HG03095 (cell line): ENCODE data around the gene OR10A6.

Experiments
- ATAC-seq: cut with Tn5 transposase; IDR thresholded peaks from one replicate; pipeline ENCODE4 v1.9.1; 2021; ENCODE audit warnings: moderate library complexity; ENCODE audit not compliant: unreplicated experiment

Gene OR10A6

DNA sequence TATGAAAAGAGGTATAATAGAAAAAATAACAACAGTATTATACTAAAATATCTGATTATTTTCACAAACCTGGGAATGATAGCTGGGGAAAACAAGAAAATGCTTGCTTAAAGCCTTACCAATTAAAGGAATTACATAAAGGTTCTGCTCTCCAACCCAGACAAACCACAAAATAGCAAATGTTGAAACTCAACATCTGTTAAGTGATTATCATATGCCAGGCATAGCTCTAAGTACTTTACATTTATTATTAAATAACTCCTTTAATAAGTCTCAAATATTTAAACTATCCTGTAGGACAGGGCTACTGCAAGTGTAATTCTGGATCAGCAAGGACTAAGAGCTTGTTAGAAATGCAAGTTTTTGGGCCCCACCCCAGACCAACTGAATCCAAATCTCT, 20.1 kb downstream of the OR10A6 start:
- ATAC-seq = no peak

DNA sequence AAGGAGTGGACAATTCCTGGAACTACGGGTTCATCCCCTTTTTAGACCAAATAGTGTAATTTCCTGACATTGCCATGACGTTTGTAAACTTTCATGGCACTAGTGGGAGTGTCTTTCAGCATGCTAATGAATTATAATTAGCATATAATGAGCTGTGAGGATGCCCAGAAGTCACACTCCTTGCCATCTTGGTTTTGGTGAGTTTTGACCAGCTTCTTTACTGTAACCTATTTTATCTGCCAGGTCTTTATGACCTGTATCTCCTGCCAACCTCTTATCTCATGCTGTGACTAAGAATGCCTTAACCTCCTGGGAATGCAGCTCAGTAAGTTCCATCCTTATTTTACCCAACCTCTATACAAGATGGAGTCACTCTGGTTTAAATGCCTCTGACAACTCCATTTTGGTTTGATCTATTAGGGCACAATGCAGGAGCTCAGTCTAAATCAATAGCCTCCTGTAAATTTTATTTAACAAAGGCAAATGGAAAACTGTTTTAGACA, 20.7 kb downstream of the OR10A6 start:
- ATAC-seq = no peak

DNA sequence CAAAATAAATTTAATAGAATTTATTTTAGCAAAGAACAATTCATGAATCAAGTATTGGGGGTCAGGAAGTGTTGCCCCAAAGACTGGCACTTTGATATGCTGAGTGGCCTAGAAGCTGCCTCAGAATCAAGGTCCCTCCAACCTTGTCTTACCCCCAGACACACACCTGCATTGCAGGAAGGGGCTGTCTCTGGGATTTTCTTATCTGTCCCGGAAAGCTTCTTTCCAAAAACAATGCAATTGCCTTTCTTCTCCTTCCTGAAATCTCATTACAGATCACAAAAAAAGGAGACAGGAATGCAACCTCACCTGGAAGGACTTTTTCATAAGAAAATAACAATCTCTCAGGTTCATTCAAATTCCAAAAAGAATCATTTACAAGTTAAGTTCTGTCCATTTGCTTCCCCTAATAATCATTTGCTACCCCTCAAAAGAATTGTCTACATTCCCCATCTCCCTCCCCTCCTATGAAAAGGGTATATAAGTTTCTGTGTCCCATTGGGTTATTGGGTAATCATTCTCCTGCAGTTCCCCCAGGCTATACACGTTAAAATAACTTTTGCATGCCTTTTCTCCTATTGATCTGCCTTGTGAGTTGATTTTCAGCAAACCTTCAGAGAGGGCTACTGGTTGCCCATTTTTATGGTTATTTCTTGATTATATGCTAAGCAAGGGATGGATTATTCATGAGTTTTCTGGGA, 21.3 kb downstream of the OR10A6 start:
- ATAC-seq = no peak

DNA sequence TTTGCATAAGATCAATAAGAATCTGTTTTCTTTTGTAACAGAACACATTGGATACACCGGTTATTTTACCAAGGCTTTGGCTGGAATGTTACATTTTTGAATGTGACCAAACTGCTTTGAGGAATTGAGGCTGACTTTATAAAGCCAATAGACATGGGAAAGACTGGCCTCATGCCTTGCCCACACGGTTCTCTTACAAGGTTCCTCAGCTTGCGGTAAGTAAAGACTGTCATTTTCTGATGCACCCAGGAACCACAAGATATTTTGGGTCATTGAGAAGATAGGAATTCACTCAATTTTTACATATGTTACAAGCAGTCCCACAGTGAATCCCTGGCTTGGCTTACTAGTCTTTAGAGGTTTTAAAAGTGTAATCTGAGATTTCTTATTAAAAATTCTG, 23.9 kb downstream of the OR10A6 start:
- ATAC-seq = no peak

DNA sequence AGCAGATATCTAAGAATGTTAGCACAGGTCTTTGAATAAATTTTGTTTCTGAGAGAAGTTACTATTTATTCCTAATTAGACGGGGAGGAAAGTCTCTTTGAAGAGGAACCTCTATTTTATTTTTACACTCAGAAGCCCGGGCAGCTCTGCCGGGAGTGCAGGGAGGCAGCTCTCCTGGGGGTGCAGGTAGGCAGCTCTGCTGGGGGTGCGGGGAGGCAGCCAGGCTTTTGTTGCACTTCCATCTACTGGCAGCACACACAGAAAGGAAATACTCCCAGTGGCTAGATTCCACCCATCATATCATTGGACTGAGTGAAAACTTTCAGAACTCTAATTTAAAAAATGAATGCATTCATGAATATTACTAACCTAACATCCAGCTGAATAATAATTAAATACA, 24.6 kb downstream of the OR10A6 start:
- no peak for ATAC-seq

DNA sequence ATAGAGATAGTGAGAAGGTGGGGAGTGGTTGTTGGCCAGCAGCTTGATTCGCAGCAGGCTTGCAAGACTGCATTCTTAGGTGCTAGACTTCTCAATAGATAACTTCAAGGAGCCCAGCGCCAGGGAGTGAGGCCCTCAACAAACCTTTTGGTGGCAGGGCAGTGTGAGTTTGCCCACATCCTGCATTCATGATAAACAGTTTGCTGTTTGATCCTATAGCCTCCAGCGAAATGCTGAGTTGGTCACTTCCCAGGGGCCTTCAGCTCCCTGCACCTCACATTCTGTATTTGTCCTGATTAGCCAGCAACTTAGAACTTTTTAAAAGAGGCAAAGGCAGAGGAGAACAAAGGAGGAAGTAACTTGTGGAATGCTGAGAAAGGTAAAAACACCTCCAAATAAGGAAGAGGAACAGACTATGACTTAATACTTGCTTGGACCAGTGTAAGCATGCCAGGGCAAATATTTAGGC, 25.1 kb downstream of the OR10A6 start:
- ATAC-seq = no peak

DNA sequence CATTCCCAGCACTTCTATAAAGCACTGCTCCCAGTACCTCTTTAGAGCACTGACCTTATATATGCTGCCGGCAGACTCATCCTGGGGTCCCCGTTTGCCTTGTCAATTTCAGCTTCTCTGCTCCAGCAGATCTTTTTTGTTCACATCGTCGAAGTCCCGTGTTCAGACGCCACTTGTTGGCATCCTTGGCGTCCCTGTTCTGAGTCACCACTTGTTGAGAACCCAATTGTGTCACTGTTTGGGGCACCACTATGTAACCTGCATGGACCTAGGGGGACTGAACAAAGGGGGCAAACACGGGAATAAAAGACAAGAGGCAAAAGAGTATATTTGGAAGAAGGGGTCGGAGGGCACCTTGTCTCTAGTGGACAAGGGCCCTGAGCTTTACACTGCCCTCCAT, 25.5 kb downstream of the OR10A6 start:
- ATAC-seq = no peak

DNA sequence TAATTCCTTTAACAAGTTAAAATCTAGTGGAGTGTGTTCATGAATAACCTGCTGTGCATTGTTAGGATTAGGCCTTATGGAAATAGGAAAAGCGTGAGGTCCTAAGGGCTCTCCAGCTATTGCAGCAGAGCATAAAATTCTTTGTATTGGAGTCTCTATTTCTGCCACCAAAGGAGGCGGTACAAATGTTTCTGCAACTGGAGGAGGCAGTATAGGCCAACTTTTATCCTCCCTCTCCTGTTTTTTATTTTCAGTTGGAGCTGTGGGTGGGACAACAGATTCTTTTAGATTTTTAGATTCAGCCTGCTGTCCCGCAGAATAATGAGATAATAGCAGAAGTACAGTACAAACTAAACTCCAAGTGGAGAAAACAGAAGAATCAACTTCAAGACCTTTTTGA, 26.2 kb downstream of the OR10A6 start:
- ATAC-seq = no peak

DNA sequence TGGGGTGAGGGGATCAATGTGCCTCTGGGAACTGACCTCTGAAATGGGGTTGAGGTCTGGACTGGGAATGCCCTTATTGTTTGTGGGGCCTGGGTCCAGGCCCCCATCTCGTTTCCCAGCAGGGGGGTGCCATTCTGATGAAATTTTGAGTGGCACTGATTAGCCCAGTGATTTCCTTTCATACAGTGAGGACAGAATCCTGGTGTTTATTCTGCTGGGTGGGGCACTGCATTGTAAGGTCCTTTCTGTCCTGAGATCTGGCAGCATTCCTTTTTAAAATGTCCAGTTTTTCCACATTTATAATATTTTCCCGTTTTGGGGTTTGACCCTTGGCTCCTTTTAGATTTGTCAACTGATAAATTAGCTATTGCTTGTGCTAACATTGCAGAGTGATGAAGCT, 27.1 kb downstream of the OR10A6 start:
- no peak for ATAC-seq

DNA sequence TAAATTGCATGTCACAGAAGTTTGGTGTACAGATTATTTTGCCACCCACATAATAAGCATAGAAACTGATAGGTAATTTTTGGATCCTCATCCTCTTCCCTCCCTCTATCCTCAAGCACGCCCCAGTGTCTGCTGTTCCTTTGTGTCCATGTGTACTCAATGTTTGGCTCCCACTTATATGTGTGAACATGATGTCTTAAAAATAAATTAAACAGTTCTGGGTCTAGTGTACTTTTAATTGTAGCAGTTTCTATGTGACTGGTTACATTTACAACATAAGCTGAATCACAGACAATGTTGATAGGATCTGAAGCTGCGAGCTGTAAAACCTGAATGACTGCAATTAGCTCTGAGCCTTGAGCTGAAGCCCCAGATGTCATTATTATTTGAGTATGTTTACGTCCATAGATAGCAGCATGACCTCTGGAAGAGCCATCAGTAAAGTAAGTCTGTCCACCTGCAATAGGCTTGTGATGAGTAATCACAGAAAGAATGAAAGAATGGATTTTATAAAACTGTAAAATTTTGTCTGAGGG, 29.7 kb downstream of the OR10A6 start:
- ATAC-seq = no peak

DNA sequence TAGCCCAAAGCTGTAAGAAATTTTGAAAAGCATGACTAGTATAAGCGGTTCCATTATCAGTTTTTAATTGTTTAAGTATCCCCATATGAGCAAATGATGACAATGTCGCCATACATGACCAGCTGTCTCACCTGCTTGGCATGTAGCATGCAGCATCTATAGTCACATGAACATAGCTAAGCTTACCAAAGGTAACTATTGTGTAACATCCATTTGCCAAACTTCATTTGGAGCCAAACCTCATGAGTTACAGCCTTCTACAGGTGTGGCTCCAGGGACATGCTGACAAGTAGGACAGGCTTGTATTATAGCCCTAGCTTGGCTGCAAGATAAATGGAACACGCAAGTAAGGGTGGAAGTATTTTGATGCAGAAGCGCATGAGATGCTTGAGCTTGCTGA, 30.4 kb downstream of the OR10A6 start:
- ATAC-seq = no peak

DNA sequence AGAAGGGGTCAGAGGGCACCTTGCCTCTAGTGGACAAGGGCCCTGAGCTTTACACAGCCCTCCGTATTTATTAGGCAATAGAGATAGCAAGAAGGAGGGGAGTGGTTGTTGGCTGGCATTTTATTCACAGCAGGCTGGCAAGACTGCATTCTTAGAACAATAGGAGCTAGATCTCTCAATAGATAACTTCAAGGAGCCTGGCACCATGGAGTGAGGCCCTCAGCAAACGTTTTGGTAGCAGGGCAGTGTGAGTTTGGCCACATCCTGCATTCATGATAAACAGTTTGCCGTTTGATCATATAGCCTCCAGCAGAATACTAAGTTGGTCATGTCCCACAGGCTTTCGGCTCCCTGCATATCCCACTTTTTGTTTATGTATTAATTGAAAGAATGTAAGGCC, 31.6 kb downstream of the OR10A6 start:
- no peak for ATAC-seq

DNA sequence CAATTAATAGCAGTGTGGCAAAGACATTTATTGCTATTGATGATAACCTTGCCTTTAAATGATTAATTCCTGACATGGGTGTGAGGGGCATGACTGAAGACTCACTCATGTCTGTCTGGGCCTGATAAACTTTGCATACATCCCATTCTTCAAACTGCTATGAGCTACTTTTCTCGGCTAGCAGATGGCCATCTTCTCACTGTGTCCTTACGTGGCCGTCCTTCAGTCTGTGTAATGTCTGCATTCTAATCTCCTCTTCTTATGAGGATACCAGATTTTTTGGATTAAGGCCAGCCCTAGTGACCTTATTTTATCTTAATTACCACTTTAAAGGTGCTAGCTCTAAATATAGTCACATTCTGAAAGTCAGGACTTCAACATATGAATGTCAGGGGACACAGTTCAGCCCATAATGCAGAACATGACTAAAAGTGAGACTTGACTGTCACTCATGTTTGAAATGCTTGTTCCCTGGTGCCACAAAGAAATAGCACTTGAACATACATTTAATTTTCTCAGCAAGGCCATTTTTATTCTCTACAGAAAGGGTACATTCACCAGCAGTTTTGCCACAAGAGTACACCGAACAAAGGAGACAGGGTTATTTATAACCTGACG, 32.3 kb downstream of the OR10A6 start:
- no peak for ATAC-seq

DNA sequence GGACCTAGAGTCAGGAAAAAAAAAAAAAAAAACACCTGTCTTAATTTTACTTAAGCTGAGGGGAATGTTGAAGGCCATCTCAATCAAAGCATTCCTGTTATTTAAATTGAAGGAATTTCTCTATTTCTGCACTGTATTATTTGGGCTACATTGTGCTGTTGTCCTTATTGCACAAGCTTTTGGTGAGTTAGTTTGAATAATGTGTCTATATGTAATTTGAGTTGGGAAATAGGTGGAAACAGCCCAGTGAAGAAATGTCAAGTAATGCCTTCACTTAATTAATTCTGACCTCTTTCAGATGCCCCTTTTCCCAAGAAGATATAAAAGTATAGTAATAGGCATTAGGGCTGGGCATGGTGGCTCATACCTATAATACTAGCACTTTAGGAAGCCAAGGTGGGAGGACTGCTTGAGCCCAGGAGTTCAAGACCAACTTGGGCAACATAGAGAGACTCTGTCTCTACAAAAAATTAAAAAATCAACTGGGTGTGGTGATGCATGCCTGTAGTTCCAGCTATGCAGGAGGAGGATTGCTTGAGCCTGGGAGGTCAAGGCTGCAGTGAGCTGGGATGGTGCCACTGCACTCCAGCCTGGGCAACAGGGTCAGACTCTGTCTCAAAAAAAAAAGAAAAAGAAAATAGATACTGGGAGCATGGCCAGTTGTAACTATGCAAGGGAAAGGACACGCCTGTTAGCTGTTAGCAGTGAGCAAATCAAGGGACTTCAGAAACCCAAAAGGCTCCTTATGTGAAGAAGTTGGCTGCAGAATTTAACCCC, 34.9 kb downstream of the OR10A6 start:
- ATAC-seq = no peak

DNA sequence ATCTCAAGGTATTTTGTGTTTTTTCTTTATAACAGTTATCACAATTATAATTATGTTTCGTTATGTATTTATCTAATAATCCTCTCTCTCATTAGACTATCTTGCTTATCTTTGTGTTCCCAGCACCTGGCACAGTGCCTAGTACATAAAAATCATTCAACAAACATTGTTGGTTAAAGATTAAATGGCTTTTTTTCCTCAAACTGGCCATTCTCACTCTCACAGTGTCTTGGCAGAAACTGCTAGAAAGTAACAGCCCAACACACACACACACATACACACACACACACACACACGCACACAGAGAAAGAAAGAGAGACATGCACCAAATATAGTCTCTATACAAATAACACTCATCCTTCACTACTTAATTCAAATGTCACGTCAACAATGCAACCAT, 36.8 kb downstream of the OR10A6 start:
- ATAC-seq = no peak

DNA sequence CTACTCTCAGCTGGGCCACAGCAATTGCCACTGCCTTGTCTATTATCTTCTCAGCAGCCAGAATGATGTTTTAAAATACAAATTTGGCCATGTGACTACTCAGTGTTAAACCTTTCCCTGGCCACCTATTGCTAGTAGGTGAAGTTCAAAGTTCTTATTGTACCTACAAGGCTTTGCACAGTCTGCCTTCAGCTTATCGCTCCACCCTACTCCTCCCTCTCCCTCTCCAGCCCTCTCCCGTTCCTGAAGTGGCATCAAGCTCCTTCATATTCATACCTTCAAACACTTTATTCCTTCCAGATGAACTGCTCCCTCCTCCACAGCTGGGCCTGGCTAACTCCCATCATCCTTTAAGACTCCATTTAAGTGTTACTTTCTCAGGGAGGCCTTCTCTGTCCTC, 37.3 kb downstream of the OR10A6 start:
- ATAC-seq = no peak

DNA sequence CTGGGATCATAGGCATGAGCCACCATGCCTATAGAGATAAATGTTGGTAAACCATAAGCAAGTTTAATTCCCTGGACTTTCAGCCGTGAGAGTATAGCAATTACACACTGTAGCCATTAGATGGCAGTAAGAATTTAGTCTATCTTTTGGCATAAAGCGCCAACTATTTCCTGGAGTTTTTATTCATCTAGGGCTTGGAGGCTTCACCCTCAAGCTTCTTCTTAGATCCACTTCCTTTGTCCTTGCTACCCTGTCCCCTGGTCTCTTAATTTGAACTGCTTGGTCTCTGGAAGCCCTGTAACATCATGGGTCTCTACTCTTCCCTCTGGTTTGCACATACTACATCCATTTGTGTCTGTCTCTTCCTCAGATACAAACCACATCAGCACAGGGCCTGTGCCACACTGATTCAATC, 38.2 kb downstream of the OR10A6 start:
- ATAC-seq = peak; percentile 52

DNA sequence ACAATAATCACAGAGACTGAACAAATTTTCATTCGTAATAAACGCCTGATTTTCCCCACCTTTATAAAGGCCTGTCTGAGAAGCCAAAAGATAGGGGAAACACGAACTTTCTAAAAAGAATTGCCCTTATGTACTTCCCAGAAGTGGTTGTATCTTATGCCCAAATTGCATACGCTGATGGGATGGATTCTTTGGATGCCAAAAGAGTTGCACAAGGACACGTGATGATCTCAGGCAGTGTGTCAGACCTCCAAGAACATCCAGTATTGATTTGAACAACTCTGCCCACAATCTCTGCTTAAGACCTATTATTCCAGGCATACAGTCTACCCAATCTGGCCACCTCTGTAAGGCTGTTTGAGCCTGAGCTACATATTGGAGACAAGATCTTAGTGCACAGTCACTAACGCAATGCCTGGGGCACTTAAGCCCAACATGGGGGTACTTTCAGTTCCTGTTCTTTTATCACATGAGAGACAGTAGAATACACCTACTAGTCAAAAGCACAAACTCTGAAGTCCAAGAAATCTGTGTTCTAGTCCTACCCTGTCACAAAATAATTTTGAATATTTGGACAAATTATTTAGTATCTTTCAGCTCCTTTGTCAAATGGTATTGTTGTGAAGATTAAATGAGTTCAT, 38.9 kb downstream of the OR10A6 start:
- no peak for ATAC-seq

DNA sequence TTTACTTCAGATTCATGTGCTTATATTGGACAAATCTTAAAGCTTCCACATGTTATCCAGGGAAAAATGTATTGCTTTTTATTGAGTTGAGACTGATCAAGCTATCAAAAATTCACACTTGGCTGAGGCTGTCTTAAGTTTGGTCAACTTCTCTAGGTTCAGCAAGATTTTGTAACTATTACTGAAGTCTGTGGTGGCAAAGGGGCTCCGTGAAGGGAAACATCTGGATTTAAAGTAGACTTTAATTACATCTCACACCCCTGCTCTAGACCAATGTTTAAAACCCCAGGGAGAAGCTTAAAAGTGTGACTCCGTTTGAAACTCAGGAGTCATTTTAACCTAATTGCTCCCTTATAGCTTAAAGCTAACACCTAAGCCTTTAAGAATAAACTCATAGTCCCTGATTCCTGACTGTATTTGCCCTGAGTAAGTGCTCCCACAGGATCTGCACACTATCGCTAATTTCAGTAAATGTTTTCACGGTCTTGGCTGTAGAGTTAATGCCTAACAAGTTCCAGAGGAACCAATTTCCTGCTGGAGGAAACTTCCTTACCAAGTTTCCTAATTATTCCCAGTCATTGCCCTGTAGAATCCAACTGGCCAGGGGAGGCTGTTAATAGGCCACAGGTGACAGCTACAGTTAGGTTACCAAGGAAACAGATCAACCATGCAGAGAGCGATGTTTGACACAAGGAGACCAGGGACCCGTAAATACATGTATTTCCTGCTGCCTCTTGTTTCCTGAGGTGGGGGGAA, 40.5 kb downstream of the OR10A6 start:
- ATAC-seq = no peak

DNA sequence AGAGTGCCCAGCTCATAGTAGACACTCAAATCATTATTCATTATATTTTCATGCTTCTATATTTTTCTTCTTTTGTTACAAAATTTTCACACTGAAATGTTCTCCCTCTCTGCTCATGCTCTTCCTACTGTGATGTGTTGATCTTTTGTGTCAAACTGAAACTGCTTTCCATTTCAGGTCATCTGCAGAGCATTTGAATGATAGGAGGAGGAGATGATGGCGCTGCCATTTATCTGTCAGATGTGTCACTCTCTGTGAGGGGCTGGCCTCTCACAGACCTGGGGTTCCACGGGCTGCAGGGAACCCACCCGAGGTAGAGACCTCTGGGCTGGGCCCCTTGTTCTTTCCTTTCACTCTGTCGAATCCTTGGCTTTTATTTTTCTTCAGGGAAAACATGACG, 41.1 kb downstream of the OR10A6 start:
- no peak for ATAC-seq
